GM20431 (cell line): ENCODE results near the gene CCL7.
"Not testable (repeated sequence)": the region's sequence is repeated elsewhere in the genome, so short reads cannot be mapped to it uniquely, and the experiment has no call there.

ENCODE experiments used
- in situ Hi-C: fragments of 300-500 bp; cut with MseI, MboI; formaldehyde crosslinking; loops from one replicate; pipeline ENCODE4 v1.15.0; 2020; ENCODE audit warnings: low sequenced_read_pairs; ENCODE audit not compliant: unreplicated experiment

Gene CCL7

GRCh38 chr17:34269969-34270368 lies at the start of gene CCL7:
Gene CCL7, plus strand, starts transcription at chr17:34270221. Its CDS starts 70 bp downstream, at chr17:34270291.
- in situ Hi-C loops, result no loop called here

GRCh38 chr17:34220752-34221395 lies 49.1 kb upstream of the CCL7 start:
- in situ Hi-C loops, result no loop called here

GRCh38 chr17:34221411-34221810 lies 48.6 kb upstream of the CCL7 start:
- in situ Hi-C loops, result no loop called here

GRCh38 chr17:34222722-34223497 lies 47.1 kb upstream of the CCL7 start:
- in situ Hi-C loops, result no loop called here

GRCh38 chr17:34225046-34225445 lies 45.0 kb upstream of the CCL7 start:
- in situ Hi-C loops, result no loop called here

GRCh38 chr17:34226011-34226743 lies 43.8 kb upstream of the CCL7 start:
- in situ Hi-C loops, result no loop called here

GRCh38 chr17:34226744-34227034 lies 43.3 kb upstream of the CCL7 start:
- in situ Hi-C loops, result no loop called here

GRCh38 chr17:34227293-34227692 lies 42.7 kb upstream of the CCL7 start:
- in situ Hi-C loops, result not testable (repeated sequence)

- in situ Hi-C loops, result no loop called here
These were observed 42.3 kb upstream of the CCL7 start for GRCh38 chr17:34227707-34228106.

- in situ Hi-C loops, result no loop called here
These were observed 41.2 kb upstream of the CCL7 start for GRCh38 chr17:34228781-34229180.

GRCh38 chr17:34230342-34230741 lies 39.7 kb upstream of the CCL7 start:
- in situ Hi-C loops, result no loop called here

GRCh38 chr17:34234616-34235015 lies 35.4 kb upstream of the CCL7 start:
- in situ Hi-C loops, result no loop called here

- in situ Hi-C loops, result no loop called here
These were observed 34.5 kb upstream of the CCL7 start for GRCh38 chr17:34235389-34236028.

GRCh38 chr17:34236281-34236892 lies 33.6 kb upstream of the CCL7 start:
- in situ Hi-C loops, result no loop called here

GRCh38 chr17:34237458-34237857 lies 32.6 kb upstream of the CCL7 start:
- in situ Hi-C loops, result no loop called here

- in situ Hi-C loops, result no loop called here
These were observed 29.0 kb upstream of the CCL7 start for GRCh38 chr17:34241062-34241461.

GRCh38 chr17:34242587-34243363 lies 27.2 kb upstream of the CCL7 start:
- in situ Hi-C loops, result no loop called here

GRCh38 chr17:34243364-34244320 lies 26.4 kb upstream of the CCL7 start:
- in situ Hi-C loops, result no loop called here
